GM18498 (cell line): ENCODE data around the gene ADGRL3.
"Not testable (repeated sequence)": the region's sequence is repeated elsewhere in the genome, so short reads cannot be mapped to it uniquely, and the experiment has no call there.

ENCODE experiments used
- ATAC-seq: cut with Tn5 transposase; IDR thresholded peaks from one replicate; pipeline ENCODE4 v1.9.1; 2021; ENCODE audit warnings: mild to moderate bottlenecking, moderate library complexity; ENCODE audit not compliant: unreplicated experiment

The ADGRL3 gene

GRCh38 chr4:61468024-61468720 lies 268.0 kb downstream of the ADGRL3 start:
- no peak for ATAC-seq

- ATAC-seq: no peak
These were observed 273.2 kb downstream of the ADGRL3 start for GRCh38 chr4:61473306-61473705.

GRCh38 chr4:61478340-61478739 lies 278.2 kb downstream of the ADGRL3 start:
- ATAC-seq: no peak

GRCh38 chr4:61485056-61485455 lies 284.9 kb downstream of the ADGRL3 start:
- ATAC-seq: no peak

- ATAC-seq: no peak
These were observed 289.8 kb downstream of the ADGRL3 start for GRCh38 chr4:61489927-61490326.

GRCh38 chr4:61493041-61493440 lies 292.9 kb downstream of the ADGRL3 start:
- no peak for ATAC-seq

- ATAC-seq: no peak
These were observed 293.3 kb downstream of the ADGRL3 start for GRCh38 chr4:61493470-61493869.

GRCh38 chr4:61500883-61501282 lies 300.8 kb downstream of the ADGRL3 start:
- ATAC-seq: no peak

GRCh38 chr4:61501812-61502211 lies 301.7 kb downstream of the ADGRL3 start:
- ATAC-seq: no peak

GRCh38 chr4:61505773-61506685 lies 305.9 kb downstream of the ADGRL3 start:
- ATAC-seq: no peak

GRCh38 chr4:61507091-61507490 lies 307.0 kb downstream of the ADGRL3 start:
- no peak for ATAC-seq

GRCh38 chr4:61509721-61510241 lies 309.7 kb downstream of the ADGRL3 start:
- ATAC-seq: not testable (repeated sequence)

GRCh38 chr4:61511716-61512488 lies 311.8 kb downstream of the ADGRL3 start:
- ATAC-seq: no peak

- ATAC-seq: no peak
These were observed 314.9 kb downstream of the ADGRL3 start for GRCh38 chr4:61514991-61515390.

- no peak for ATAC-seq
These were observed 317.0 kb downstream of the ADGRL3 start for GRCh38 chr4:61517144-61517543.

- no peak for ATAC-seq
These were observed 320.0 kb downstream of the ADGRL3 start for GRCh38 chr4:61520166-61520565.

GRCh38 chr4:61520681-61521160 lies 320.6 kb downstream of the ADGRL3 start:
- no peak for ATAC-seq

GRCh38 chr4:61521451-61521850 lies 321.3 kb downstream of the ADGRL3 start:
- ATAC-seq: no peak

GRCh38 chr4:61522312-61522711 lies 322.2 kb downstream of the ADGRL3 start:
- ATAC-seq: no peak

- ATAC-seq: no peak
These were observed 327.8 kb downstream of the ADGRL3 start for GRCh38 chr4:61527888-61528287.

- ATAC-seq: no peak
These were observed 328.5 kb downstream of the ADGRL3 start for GRCh38 chr4:61528595-61528994.
